HUES64 (cell line): ENCODE measurements around the gene PCDHB14.
"Not testable (repeated sequence)": the region's sequence is repeated elsewhere in the genome, so short reads cannot be mapped to it uniquely, and the experiment has no call there.

Experiments used
- H3K27ac ChIP-seq: 2 replicates; pipeline ENCODE4 v1.7.0; 2013; ENCODE audit warnings: low read depth, low read length, inconsistent platforms
- H3K27me3 ChIP-seq: 2 replicates; pipeline ENCODE4 v1.6.1; 2013; ENCODE audit warnings: mild to moderate bottlenecking, low read length; ENCODE audit not compliant: insufficient read depth
- H3K36me3 ChIP-seq: 2 replicates; pipeline ENCODE4 v1.6.1; 2013; ENCODE audit warnings: mild to moderate bottlenecking, low read length; ENCODE audit not compliant: insufficient read depth
- H3K4me1 ChIP-seq: 2 replicates; pipeline ENCODE4 v1.6.1; 2013; ENCODE audit warnings: mild to moderate bottlenecking, low read length, moderate library complexity; ENCODE audit not compliant: insufficient read depth
- H3K4me3 ChIP-seq: 2 replicates; pipeline ENCODE4 v1.5.1; 2013; ENCODE audit warnings: mild to moderate bottlenecking, low read length, moderate library complexity
- H3K9ac ChIP-seq: 2 replicates; pipeline ENCODE4 v1.6.1; 2013; ENCODE audit warnings: mild to moderate bottlenecking, low read depth, low read length
- H3K9me3 ChIP-seq: 2 replicates; pipeline ENCODE4 v1.6.1; 2013; ENCODE audit warnings: low read depth, low read length; ENCODE audit not compliant: insufficient read depth
- WGBS: fragments of 150-250, 120-280 bp; methylation state at CpG from one replicate; pipeline ENCODE4 v1.1.7; 2013; ENCODE audit warnings: missing lambda C conversion rate; 5-methylcytosine and 5-hydroxymethylcytosine counted together

PCDHB14 gene

DNA sequence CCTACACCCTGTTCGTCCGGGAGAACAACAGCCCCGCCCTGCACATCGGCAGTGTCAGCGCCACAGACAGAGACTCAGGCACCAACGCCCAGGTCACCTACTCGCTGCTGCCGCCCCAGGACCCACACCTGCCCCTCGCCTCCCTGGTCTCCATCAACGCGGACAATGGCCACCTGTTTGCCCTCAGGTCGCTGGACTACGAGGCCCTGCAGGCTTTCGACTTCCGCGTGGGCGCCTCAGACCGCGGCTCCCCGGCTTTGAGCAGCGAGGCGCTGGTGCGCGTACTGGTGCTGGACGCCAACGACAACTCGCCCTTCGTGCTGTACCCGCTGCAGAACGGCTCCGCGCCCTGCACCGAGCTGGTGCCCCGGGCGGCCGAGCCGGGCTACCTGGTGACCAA is 34.5 kb upstream of the PCDHB14 start:
- H3K4me1 ChIP-seq, H3K4me3 ChIP-seq, H3K9ac ChIP-seq, H3K9me3 ChIP-seq, H3K27me3 ChIP-seq, H3K27ac ChIP-seq, H3K36me3 ChIP-seq: not testable (repeated sequence)
- 96% methylated on average over 27 of the region's 37 CpGs for WGBS

GRCh38 chr5:141189131-141189530 is 34.0 kb upstream of the PCDHB14 start:
- H3K9ac ChIP-seq, H3K4me3 ChIP-seq, H3K27ac ChIP-seq, H3K27me3 ChIP-seq, H3K36me3 ChIP-seq, H3K4me1 ChIP-seq, H3K9me3 ChIP-seq: not testable (repeated sequence)
- 95% methylated on average over 30 of the region's 35 CpGs for WGBS

DNA sequence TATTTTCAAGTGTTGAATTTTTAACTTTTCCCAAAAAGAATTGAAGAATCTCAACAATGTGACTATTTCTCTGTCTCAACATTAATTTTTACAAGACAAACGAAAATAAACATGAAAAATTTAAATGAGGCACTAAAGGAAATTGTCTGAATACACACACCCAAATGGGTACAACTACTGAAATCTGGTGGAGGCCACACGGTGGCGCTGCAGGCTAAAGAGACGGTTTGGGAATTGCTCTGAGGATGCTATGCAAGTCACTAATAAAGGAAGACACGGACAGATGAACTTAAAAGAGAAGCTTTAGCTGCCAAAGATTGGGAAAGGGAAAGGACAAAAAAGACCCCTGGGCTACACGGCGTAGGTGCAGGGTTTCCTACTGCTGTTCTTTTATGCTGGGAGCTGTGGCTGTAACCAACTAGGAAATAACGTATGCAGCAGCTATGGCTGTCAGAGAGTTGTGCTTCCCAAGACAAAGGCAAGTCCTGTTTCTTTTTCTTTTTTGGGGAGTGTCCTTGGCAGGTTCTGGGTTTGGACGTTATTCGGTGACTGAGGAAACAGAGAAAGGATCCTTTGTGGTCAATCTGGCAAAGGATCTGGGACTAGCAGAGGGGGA is 30.9 kb upstream of the PCDHB14 start, which contains the start of gene PCDHB10:
TSS of gene PCDHB10 (plus strand) at position 244 of the 616 bp plus-strand sequence. CDS start at position 444, 200 bp downstream.
- no peaks in the 10 kb centered on the region for H3K27me3 ChIP-seq
- peak within 1 kb of the TSS; percentile 60; the same call in 1 of the 2 replicates for H3K9ac ChIP-seq
- no peaks in the 10 kb centered on the region for H3K4me1 ChIP-seq
- 26% methylated on average over 8 of the region's 10 CpGs for WGBS
- no peak within 1 kb of the TSS for H3K27ac ChIP-seq
- peaks cover 22% of the 10 kb centered on the region; the same call in 1 of the 2 replicates for H3K9me3 ChIP-seq
- H3K36me3 ChIP-seq = no peaks in the 10 kb centered on the region
- peak within 1 kb of the TSS; percentile 57 for H3K4me3 ChIP-seq

DNA sequence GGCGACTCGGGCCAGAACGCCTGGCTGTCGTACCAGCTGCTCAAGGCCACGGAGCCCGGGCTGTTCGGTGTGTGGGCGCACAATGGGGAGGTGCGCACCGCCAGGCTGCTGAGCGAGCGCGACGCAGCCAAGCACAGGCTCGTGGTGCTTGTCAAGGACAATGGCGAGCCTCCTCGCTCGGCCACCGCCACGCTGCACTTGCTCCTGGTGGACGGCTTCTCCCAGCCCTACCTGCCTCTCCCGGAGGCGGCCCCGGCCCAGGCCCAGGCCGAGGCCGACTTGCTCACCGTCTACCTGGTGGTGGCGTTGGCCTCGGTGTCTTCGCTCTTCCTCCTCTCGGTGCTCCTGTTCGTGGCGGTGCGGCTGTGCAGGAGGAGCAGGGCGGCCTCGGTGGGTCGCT is 28.8 kb upstream of the PCDHB14 start:
- H3K27me3 ChIP-seq, H3K36me3 ChIP-seq, H3K4me3 ChIP-seq, H3K27ac ChIP-seq, H3K9ac ChIP-seq, H3K4me1 ChIP-seq: not testable (repeated sequence)
- 92% methylated on average over 30 of the region's 37 CpGs for WGBS
- H3K9me3 ChIP-seq = peaks cover 22% of the 10 kb centered on the region; the same call in 1 of the 2 replicates

- H3K27me3 ChIP-seq = no peaks in the 10 kb centered on the region
- no peak overlapping the region for H3K27ac ChIP-seq
- peaks cover 22% of the 10 kb centered on the region; the same call in 1 of the 2 replicates for H3K9me3 ChIP-seq
- no peaks in the 10 kb centered on the region for H3K4me1 ChIP-seq
- no peak overlapping the region for H3K9ac ChIP-seq
- no peaks in the 10 kb centered on the region for H3K36me3 ChIP-seq
- H3K4me3 ChIP-seq = no peak overlapping the region
- 56% methylated on average over 2 of the region's 3 CpGs for WGBS
Observed at GRCh38 chr5:141196363-141196762, 26.8 kb upstream of the PCDHB14 start.

GRCh38 chr5:141199359-141200235 is 23.5 kb upstream of the PCDHB14 start, which contains the start of gene PCDHB11:
Gene PCDHB11, plus strand, starts transcription at chr5:141199627. Its CDS starts 148 bp downstream, at chr5:141199775.
- Histone ChIP-seq H3K4me3 (peak within 1 kb of the TSS; percentile 17; the same call in 1 of the 2 replicates), H3K9me3 (peaks cover 22% of the 10 kb centered on the region; the same call in 1 of the 2 replicates), H3K27me3 (no peaks in the 10 kb centered on the region), H3K27ac (no peak within 1 kb of the TSS), H3K36me3 (no peaks in the 10 kb centered on the region), H3K4me1 (no peaks in the 10 kb centered on the region), H3K9ac (no peak within 1 kb of the TSS)
- WGBS = 81% methylated on average over 20 of the region's 21 CpGs

GRCh38 chr5:141201126-141201525 is 22.0 kb upstream of the PCDHB14 start:
- H3K9ac ChIP-seq, H3K27me3 ChIP-seq, H3K27ac ChIP-seq, H3K4me1 ChIP-seq, H3K36me3 ChIP-seq, H3K9me3 ChIP-seq, H3K4me3 ChIP-seq: not testable (repeated sequence)
- WGBS = 94% methylated on average over 21 of the region's 38 CpGs

GRCh38 chr5:141201646-141202045 is 21.5 kb upstream of the PCDHB14 start:
- H3K4me3 ChIP-seq, H3K27me3 ChIP-seq, H3K4me1 ChIP-seq, H3K36me3 ChIP-seq, H3K27ac ChIP-seq, H3K9ac ChIP-seq, H3K9me3 ChIP-seq: not testable (repeated sequence)
- WGBS = 96% methylated on average over 33 of the region's 35 CpGs

DNA sequence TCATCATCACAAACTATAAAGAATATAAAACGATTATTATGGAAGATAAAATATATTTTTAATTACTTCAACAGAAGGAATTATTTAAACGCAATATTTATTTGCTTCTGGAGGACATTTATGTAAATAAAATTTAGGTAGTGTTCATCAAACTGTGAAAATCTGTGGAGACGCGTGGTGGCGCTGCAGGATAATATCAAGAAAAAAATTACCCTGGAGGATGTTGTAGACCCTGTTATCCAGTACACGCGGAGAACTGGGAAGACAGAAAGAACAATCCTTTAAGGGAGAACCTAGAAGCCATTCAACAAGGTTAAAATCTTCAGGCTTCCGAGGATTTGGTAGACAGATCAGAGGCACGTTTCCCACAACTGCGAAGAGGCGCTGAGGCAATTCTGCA is 14.7 kb upstream of the PCDHB14 start, which contains the start of gene PCDHB12:
TSS of gene PCDHB12 (plus strand) at position 242 of the 400 bp plus-strand sequence. CDS start 189 bp downstream, outside the sequence.
- Histone ChIP-seq H3K9me3 (no peaks in the 10 kb centered on the region), H3K36me3 (no peaks in the 10 kb centered on the region), H3K27me3 (no peaks in the 10 kb centered on the region), H3K4me3 (peak within 1 kb of the TSS; percentile 33), H3K9ac (no peak within 1 kb of the TSS), H3K4me1 (no peaks in the 10 kb centered on the region), H3K27ac (no peak within 1 kb of the TSS)
- WGBS = 87% methylated on average over 10 of the region's 11 CpGs

DNA sequence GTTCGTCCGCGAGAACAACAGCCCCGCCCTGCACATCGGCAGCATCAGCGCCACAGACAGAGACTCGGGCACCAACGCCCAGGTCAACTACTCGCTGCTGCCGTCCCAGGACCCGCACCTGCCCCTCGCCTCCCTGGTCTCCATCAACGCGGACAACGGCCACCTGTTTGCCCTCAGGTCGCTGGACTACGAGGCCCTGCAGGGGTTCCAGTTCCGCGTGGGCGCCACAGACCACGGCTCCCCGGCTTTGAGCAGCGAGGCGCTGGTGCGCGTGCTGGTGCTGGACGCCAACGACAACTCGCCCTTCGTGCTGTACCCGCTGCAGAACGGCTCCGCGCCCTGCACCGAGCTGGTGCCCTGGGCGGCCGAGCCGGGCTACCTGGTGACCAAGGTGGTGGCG is 12.9 kb upstream of the PCDHB14 start:
- H3K9me3 ChIP-seq, H3K9ac ChIP-seq, H3K27me3 ChIP-seq, H3K27ac ChIP-seq, H3K4me3 ChIP-seq, H3K4me1 ChIP-seq, H3K36me3 ChIP-seq: not testable (repeated sequence)
- 96% methylated on average over 26 of the region's 39 CpGs for WGBS

GRCh38 chr5:141210849-141211248 is 12.3 kb upstream of the PCDHB14 start:
- H3K4me1 ChIP-seq, H3K36me3 ChIP-seq, H3K4me3 ChIP-seq, H3K27ac ChIP-seq, H3K27me3 ChIP-seq, H3K9ac ChIP-seq, H3K9me3 ChIP-seq: not testable (repeated sequence)
- 94% methylated on average over 22 of the region's 27 CpGs for WGBS
